HG02938 (cell line): ENCODE results near the gene LXN.
A peak's percentile ranks its signal among the peaks of the same experiment; 100 is the strongest.
"Not testable (repeated sequence)": the region's sequence is repeated elsewhere in the genome, so short reads cannot be mapped to it uniquely, and the experiment has no call there.

ENCODE experiments used
- ATAC-seq: cut with Tn5 transposase; IDR thresholded peaks from one replicate; pipeline ENCODE4 v1.9.1; 2021; ENCODE audit warnings: mild to moderate bottlenecking, moderate library complexity; ENCODE audit not compliant: unreplicated experiment

The LXN gene, protein sequence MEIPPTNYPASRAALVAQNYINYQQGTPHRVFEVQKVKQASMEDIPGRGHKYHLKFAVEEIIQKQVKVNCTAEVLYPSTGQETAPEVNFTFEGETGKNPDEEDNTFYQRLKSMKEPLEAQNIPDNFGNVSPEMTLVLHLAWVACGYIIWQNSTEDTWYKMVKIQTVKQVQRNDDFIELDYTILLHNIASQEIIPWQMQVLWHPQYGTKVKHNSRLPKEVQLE

DNA sequence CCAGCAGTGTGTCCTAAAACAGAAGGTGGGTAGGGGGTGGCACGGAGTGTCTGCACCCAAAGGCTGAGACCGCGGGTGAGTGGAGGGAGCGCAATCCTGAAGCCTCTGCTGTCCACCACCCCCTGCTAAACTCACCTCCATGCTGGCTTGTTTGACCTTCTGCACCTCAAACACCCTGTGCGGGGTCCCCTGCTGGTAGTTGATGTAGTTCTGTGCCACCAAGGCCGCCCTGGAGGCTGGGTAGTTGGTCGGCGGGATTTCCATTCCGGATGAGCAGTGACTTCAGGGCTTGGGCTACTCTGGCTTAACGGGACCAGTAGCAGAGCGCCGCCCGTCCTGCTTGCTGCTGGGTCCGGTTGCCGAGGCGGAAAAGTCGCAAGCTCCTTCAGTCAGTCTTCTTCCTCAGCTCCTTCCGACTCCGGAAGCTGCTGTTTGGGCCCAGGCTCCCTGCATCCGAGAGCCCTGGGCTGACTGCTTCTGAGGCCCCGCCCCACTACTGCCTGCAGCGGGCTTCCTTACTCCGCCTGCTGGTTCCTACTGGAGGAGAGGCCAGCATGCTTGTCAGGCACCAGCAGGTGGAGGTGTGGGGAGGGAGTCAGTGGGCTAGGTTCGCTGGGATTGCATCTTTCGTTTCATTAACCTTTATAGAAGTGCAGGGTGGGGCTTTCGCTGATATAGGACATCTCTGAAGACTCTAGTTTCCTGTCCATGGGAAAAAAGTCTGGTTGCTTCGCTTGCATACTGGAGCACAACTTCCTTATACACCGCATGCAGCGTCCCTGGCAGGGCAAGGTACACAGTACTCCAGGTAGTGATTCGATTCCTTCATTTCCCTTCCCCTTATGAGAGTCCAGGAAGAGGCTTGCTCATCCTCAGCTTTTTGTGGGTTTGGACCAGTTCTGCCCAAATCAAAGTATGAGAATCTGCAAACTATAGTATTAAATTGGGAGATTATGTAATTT, at the start of gene LXN:
TSS of gene LXN (minus strand) at position 434 of the 962 bp plus-strand sequence. CDS start at position 264, 170 bp downstream.
- ATAC-seq = peak; percentile 99

DNA sequence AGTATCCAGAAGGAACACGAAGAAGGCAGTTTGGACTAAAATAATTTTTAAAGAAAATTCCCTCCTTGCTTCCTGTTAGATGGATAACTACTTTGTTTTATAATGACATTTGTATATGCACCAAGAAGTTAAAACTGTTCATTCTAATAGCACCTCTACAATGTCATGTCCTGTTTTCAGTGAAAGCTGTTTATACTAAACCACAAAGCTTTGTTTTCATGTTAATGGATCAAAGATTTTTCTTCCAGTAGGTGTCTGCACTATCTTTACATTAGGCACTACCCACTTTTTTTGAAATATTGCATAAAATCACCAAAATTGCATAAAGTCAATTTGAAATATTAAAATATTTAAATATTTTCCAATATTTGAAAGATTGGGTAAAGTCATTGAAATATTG, 49.7 kb upstream of the LXN start:
- no peak for ATAC-seq

DNA sequence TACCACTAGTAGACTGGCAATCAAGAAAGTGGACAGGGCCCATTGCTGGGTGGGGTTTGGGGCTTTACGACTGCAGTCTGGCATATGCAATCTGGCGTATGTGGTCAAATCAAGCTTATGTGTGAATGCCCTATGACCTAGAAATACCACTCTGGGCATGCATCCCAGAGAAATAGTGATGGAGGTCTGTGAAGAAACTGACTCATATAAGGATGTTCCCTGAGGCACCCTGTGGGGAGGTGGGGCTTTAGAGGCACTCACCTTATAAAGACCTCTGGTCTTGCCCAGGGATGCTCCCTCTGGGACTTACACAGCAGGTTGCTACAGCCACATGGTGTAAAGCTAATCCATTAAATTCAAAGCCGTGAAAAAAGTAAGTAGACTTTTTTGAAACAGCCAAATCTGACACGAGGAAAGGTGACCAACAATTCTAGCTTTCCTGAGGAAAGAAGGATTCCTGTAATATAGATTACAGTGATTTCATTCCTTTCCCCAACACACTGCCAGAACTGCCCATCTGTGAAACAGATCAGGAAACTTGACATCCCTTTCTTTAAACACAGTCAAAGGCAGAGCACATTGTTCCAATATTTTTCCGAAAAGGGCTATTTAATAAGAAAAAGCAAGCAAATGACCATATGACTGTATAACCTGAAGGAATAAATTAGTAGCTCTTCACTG, 46.2 kb upstream of the LXN start:
- ATAC-seq = no peak

DNA sequence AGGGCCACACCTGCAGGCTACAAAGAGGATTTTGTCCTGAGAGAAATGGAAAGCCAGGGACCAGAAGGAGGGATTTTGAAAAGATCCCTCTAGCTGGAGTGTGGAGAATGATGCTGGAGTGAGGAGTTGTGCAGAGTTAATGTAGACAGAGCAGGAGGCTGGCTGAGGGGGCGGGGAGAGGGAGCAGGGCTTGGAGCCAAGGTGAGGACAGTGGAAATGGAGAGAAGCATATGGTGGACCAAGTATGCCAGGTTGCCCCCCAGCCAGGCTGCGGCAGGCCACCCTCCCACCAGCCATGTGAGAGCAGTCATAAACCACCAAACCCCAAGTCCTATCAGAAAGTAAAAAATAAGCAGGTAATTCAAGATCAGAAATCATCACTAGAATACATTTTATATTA, 45.1 kb upstream of the LXN start:
- ATAC-seq = no peak

DNA sequence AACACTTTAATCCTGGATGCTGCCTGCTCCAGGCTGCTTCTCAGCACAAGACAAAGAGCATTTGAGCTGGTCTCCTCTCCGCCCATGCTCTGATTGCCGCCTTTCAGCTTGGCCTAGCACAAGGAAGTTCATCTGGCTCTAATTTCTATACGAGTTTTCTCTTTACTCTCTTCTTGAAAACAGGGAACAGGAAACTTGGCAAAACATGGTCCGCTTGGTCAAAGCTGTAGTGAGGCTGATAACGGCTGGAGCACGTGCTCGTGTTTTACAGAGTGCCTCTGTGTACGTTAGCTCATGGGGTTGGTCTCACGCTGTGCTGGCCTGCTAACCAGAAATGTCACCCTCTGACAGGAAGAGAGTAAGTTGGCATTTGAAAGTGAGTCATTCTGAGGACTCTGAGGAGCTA, 40.6 kb upstream of the LXN start:
- no peak for ATAC-seq

DNA sequence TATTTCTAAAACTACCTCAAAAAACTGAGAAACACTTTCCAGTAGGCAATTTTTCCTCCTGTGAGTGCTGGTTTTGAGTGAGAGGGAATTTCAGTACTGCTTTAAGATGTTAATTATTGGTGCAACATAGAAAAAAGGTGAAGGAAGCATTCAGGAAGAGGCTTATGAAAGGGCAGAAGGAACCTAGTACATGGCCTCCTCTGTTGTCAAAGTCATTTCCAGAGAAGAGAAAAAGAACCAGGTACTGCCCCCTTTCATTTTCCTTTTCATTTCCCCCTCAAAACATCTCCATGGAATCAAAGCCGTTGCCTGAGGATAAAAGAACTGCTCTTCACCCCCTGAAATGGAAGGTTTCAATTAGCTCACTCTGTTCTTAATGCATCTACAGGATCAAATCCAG, 40.0 kb upstream of the LXN start:
- ATAC-seq = no peak

DNA sequence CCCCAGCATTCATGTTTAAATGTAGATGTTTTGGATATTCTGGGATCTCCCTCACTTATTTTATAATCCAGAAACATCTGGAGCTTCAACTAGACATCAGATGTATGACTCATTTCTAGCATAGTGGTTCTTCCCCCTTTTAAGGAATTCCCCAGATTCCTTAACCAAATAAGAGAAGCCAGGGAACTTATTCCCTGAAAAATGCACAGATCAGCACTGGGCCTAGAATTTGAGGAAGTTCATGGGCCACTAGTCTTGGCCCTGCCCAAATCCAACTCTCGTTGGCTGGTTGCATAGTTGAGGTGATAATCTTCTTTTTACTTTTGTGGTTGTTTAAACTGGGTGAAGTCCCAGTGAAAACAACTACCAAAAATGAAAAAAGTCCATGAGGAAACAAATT, 39.4 kb upstream of the LXN start:
- ATAC-seq = no peak

DNA sequence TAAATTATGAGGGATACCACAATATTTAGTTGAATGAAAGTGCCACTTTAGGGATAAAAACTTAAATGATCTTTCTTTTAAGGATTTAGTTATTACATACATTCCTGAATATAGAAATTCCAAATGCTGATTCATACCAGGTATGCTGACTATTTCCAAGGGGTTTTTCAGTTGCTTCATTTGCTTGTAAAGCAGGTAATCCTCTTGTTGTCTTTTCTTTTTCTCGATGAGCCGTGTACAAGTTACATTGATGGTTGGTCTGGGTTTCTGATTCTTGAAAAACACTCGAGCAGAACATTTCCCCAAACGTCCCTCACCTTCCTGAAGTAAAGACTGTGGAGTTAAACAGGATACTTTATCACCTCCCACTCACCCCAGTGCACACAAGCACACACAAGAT, 38.2 kb upstream of the LXN start:
- no peak for ATAC-seq

DNA sequence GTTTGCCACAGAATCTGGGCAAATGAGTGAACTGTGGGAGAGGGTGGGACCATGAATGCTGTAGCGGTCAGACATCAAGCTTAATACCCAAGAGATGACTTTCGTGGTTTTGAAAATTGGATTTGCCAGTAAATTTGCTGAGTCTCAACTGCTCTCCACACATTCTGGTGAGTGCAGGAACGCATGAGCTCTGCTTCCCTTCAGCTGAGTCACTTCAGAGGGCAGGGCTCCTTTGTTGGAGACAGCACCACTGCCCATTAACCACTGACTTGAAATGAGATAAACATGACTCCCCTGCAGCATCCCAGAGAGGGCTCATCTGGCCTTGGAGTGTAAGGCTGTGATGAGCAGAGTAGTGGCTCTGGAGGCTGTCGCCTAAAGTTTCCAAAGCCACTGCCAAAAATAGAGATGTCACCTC, 37.2 kb upstream of the LXN start:
- ATAC-seq = no peak

DNA sequence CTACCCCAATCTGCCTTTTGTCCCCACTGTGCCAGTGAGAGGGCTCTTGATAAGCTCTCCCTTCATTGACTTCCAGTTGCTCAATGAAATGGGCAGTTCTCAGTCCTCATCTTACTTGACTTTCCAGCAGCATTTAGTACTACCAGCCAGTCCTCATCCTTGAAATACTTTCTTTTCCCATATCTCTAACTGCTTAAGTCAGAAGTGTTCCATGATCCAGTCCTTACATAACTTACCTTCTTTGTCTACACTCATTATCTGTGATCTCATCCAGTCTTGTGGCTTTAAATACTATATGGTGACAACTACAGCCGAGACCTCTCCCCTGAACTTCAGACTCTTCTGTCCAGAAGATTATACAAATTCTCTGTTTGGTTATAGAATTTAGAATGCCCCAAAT, 31.1 kb upstream of the LXN start:
- no peak for ATAC-seq

DNA sequence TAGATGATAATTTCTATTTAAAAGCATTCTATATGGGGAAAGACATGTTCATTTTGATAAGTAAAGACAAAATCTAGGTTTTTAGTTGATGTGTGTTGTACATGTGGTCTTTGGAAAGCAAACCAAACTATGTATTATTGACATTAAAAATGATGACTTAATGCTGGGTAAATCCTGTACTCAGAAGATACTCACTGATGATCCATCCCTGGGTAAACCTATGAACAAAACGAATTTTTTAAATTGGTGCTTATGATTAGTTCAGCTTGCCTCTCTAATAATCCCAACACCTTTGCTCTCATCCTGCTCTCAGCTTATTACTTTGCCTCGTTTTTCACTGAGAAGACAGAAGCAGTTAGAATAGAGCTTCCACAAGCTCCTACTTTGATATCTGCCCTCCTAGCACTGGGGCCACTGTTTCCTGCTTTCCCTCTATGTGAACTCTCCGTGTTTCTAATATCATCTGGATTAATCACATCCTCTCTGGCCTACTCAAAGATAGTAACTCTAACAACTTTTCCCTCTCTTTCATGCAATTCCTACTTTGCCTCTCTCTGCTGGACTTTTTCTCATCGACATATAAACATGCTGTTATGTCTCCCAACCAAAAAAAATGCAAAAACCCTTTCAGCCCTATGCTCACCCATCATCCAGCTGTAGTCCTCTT, 30.5 kb upstream of the LXN start:
- no peak for ATAC-seq

DNA sequence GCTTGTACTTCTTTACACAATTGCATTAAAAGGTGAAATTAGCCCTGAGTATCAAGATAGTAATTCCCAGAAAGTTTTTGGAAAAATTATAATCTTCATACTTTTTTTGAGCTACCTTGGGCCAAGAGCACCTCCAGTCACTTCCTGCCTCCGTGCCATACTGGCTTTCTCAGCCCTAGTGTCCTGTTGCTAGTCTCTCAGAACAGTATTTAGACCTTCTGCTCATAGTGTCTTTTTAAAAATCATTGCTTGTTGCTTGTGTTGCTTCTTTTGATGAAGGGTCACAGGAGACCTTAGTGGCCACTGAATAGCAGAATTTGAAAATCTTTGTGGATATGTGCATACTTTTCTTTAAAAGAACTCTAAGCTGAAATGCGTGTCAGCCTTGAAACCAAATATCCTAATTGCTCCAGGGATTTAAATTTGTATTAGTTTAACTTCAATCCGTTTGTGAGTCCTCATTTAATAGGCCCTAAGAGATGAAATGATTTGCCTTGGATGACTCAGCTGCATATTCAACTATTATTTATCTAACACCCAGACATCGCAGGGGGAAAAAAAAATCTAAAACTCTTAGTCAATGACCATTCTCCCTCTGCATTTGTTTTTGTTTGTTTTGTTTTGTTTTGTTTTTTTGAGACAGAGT, 29.1 kb upstream of the LXN start:
- ATAC-seq = no peak

DNA sequence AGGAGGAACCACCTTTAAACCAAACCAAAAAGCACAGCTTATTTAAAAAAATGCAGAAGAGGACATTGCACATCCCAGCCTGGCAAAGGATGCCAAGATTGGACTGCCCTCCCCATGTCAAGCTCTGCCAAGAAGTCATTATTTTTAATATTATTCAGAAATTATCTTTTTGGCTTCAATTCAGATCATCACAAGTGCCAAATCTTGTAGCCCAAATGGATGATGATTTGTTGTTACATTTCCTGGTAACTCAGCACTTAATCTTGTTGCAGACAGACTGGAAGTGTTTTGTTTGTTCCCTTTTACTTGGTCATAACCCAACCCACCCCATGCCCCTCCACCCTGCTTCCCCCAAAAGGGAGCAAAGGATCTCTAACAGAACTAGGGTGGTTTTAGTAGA, 28.1 kb upstream of the LXN start:
- no peak for ATAC-seq

DNA sequence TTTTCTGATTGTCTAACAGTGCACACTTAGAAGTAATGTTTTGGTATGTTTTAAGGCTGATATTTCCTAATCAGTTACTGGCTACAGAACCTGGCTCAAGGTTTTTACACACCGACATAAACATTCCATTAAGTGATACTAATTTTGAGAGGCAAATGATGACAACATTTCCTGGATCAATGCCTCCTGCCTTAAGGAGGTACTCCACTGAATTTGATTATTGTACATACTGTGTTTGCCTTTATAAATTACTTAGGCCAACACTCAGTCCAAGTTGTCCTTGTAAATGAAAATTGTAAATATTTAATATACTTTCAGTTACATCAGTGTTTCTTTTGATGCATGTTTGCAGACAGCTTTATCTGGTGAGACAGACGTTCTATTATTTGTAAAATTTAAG, 24.2 kb upstream of the LXN start:
- no peak for ATAC-seq

DNA sequence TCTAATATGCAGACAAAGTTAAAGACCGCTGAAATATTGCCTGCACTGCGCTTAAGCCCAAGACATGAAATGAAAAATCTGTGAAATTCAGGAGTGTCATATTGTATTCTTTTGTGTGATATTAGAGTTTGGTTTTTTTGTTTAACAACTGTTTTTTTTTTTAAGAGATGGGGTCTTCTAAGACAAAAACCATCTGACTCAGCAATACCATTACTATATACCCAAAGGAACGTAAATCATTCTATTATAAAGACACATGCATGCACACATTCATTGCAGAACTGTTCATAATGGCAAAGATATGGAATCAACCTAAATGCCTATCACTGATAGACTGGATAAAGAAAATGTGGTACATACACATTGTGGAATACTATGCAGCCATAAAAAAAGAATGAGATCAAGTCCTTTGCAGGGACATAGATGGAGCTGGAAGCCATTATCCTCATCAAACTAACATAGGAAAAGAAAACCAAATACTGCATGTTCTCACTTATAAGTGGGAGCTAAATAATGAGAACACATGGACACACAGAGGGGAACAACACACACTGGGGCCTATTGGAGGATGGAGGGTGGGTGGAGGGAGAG, 21.5 kb upstream of the LXN start:
- ATAC-seq = not testable (repeated sequence)

DNA sequence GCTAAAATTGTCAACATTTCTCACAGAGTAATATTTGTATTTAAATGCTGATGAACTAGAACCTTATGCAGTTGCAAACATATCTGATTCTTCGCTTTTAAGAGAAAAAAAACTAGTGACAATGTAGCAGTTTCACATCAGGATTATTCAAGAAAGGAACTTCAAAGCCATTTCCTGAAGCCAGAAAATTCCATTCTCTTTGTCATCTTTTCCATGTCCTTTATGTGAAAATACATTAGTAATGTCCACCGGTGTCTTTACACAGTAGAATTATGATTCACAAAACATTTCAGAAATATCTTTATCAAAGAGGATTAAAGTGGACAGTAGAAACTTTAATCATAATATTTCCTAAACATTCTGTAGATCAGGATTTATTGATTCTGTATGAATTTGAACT, 12.7 kb upstream of the LXN start:
- no peak for ATAC-seq

DNA sequence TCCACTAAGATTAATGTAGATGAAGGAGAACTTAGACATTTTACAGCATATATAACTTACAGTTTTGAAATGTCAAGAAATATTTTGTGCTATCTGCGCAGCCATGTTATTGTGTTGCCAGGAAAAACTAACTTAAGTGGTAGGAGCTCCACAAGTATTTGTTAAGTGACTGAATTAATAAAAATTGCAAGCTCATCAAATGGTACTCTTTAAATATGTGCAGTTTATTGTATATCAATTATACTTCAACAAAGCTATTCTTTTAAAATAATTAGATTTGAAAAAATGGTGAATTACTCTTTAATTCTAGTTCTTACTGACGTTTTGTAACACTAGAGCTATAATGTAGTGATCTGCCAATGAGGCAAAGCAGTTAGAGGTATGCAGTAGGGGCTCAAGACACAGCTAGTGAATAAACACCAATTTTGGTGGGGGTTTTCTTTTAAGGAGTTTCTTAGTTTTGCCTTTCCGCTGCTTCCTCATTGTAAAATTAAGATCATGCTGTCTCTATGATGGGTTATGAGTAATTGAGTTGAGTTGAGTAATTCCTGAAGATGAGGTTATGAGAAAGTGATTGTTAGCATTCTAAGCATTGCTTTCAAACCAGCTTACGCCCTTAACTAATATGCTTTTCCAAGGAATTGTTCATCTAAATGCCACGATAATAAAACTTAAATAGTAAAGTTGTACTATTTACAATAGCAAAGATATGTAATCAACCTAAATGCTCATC, 10.9 kb upstream of the LXN start:
- ATAC-seq = no peak

DNA sequence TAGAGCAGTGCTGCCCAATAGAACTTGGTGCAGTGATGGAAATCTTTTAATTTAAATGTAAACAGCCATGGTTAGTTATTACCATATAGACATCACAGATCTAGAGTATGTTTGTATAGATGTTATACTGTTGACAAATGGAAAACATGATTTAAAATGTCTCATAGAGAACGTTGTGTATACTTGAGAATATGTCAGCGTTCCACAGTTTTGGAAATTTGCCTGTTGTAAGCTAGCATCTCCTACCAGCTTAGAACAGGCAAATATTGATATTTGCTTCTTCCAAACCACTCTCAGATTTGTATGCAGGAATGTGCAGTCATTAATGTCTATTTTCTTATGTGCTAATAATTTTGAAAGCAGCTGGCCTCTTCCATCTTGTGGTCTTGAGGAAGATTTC, 8.4 kb upstream of the LXN start:
- ATAC-seq = no peak

DNA sequence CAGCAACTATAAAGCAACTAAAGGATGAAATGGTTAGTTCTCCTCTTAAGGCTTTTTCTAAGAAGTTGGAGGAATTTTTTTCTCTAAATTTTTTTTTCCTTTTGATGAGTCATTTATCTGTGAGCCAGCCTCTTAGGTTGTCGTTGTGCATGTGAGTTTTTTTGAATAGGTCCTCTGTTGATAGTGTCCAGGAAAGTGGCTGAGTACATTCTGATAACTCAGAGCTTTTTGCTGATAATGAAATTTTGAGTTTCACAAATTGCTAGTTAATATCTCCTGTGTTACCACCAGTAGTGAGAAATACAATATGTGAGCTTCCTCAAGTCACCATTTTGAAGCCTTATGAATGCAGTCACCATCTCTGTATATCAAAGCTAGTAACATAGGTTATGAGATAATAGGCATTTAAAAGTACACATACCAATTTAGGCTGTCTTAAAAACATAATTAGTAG, 7.1 kb upstream of the LXN start:
- no peak for ATAC-seq

DNA sequence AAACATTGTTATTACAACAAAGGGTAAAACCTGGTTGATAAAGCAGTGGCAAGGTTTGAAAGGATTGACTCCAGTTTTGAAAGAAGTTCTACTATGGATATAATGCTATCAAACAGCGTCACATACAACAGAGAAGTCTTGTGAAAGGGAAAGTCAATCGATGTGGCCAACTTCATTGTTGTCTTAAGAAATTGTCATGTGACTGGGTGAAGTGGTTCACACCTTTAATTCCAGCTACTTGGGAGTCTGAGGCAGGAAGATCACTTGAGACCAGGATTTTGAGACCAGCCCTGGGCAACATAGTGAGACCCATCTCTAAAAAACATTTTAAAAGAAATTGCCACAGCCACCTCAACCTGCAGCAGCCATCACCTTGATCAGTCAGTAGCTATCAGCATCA, 6.2 kb upstream of the LXN start:
- ATAC-seq = no peak
